ENCODE measurements around the gene ZNF385B.

ZNF385B gene

DNA sequence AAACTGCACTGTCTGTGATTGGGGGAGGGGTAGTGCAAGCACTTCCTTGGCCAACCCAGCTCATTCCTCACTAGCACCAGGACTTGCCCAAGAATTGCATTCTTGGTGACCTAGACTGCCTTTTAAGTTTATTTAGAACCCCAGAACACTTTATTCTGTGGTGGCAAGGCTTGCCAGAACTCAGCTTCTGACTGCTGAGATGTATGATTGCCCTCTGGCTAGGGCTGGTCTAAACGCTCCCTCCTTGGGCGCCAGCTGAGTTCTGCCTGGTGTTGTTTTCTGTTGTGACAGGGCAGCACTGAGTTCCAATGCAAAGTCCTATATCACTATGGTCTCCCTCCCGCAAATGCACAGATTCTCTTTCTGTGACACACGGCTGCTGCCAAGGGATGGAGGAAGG lies 247.7 kb downstream of the ZNF385B start:
- ATAC-seq (replicated peaks; ENCODE audit: extremely low read depth, poor library complexity, severe bottlenecking) (no peak), DNase-seq (ENCODE audit: low spot score in 2 of 2) (no peak)
- Mint-ChIP-seq H3K9me3 (peaks cover 22% of the 10 kb centered on the region), H3K4me3 (no peak overlapping the region), H3K36me3 (ENCODE audit: insufficient read depth) (no peaks in the 10 kb centered on the region), H3K27me3 (no peaks in the 10 kb centered on the region), H3K4me1 (no peaks in the 10 kb centered on the region), H3K27ac (ENCODE audit: low read depth) (no peak overlapping the region)

DNA sequence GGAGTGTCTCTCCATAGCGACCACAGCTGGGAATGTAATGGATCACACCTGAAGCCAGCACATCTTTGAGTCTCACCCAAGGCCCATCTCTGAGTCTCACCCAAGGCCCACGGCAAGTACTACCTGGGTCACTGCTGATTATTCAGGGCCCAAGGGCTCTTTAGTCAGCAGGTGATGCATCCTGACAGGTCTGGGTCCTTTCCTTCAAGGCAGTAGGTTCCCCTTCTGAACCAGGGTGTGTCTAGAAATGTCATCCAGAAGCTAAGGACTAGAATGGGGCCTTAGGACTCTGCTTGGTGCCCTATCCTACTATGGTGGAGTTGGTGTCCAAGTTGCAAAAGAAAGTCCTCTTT lies 248.1 kb downstream of the ZNF385B start:
- DNase-seq (ENCODE audit: low spot score in 2 of 2) (no peak), ATAC-seq (replicated peaks; ENCODE audit: extremely low read depth, poor library complexity, severe bottlenecking) (no peak)
- Mint-ChIP-seq H3K4me3 (no peak overlapping the region), H3K9me3 (peaks cover 22% of the 10 kb centered on the region), H3K36me3 (ENCODE audit: insufficient read depth) (no peaks in the 10 kb centered on the region), H3K4me1 (no peaks in the 10 kb centered on the region), H3K27me3 (no peaks in the 10 kb centered on the region), H3K27ac (ENCODE audit: low read depth) (no peak overlapping the region)

DNA sequence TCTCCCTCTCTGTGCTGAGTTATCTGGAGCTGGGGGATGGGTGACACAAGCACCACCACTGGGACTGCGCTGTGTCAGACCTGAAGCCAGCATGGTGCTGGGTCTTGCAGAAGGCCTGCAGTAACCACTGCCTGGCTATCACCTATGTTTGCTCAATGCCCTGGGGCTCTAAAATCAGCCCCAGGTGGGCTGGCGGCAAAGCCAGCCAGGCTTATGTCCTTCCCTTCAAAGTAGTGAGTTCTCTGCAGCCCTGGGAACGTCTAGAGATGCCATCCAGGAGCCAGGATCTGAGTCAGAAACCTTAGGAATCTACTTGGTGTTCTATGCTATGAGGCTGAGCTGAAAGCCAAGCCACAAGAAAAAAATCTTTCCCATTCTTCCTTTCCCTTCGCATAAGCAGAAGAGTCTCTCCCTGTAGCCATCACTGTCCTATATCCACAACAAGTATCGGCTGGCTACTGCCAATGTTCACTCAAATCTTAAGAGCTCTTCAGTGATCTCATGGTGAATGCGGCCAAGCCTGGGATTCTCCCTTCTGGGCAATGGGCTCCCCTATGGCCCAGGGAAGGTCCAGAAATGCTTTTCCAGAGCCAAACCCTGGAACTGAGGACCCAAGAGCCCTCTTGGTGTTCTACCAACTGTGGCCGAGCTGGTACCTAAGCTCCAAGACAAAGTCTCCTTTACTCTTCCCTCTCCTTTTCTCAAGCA lies 248.7 kb downstream of the ZNF385B start:
- DNase-seq (ENCODE audit: low spot score in 2 of 2) (no peak), ATAC-seq (replicated peaks; ENCODE audit: extremely low read depth, poor library complexity, severe bottlenecking) (no peak)
- H3K4me1 Mint-ChIP-seq: no peaks in the 10 kb centered on the region
- no peaks in the 10 kb centered on the region for H3K27me3 Mint-ChIP-seq
- H3K4me3 Mint-ChIP-seq: no peak overlapping the region
- no peak overlapping the region for H3K27ac Mint-ChIP-seq (ENCODE audit: low read depth)
- H3K9me3 Mint-ChIP-seq: peaks cover 22% of the 10 kb centered on the region
- H3K36me3 Mint-ChIP-seq (ENCODE audit: insufficient read depth): no peaks in the 10 kb centered on the region

DNA sequence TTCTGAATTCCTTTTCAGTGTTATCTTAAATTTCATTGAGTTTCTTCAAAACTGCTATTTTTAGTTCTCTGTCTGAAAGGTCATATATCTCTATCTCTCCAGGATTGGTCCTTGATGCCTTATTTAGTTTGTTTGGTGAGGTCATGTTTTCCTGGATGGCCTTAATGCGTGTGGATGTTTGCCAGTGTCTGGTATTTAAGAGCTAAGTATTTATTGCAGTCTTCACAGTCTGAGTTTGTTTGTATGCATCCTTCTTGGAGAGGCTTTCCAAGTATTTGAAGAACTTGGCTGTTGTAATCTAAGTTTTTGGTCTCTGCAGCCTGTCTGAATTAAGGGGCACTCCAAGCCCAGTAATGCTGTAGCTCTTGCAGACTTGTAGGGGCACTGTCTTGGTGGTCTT lies 249.3 kb downstream of the ZNF385B start:
- DNase-seq (ENCODE audit: low spot score in 2 of 2) (no peak), ATAC-seq (replicated peaks; ENCODE audit: extremely low read depth, poor library complexity, severe bottlenecking) (no peak)
- Mint-ChIP-seq H3K9me3 (peaks cover 22% of the 10 kb centered on the region), H3K36me3 (ENCODE audit: insufficient read depth) (no peaks in the 10 kb centered on the region), H3K4me3 (no peak overlapping the region), H3K27ac (ENCODE audit: low read depth) (no peak overlapping the region), H3K27me3 (no peaks in the 10 kb centered on the region), H3K4me1 (no peaks in the 10 kb centered on the region)

DNA sequence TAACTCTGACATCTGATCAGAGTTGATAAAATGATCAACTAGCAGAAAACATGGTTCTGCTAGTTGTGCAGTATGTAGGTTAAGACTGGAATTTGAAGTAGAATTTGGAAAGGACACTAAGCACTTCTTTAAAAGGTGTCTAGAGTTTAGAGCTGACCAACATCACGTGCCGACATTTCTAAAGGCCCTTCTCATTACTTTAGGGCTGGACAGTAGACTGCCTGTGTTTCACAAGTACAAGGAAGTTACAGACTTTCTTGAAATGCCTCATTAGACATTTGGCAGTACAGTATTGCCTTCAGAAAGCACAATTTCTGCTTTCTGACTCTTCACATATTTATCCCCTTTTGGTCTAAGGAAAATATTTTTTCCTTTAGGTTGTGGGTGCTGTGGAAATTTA lies 255.3 kb downstream of the ZNF385B start:
- Mint-ChIP-seq H3K9me3 (peaks cover 13% of the 10 kb centered on the region), H3K4me1 (no peaks in the 10 kb centered on the region), H3K36me3 (ENCODE audit: insufficient read depth) (no peaks in the 10 kb centered on the region), H3K4me3 (no peak overlapping the region), H3K27ac (ENCODE audit: low read depth) (no peak overlapping the region), H3K27me3 (no peaks in the 10 kb centered on the region)
- DNase-seq (ENCODE audit: low spot score in 2 of 2) (no peak), ATAC-seq (replicated peaks; ENCODE audit: extremely low read depth, poor library complexity, severe bottlenecking) (no peak)

GRCh38 chr2:179605341-179605740 lies 256.1 kb downstream of the ZNF385B start:
- DNase-seq (ENCODE audit: low spot score in 2 of 2): no peak
- Mint-ChIP-seq H3K4me1 (no peaks in the 10 kb centered on the region), H3K36me3 (ENCODE audit: insufficient read depth) (no peaks in the 10 kb centered on the region), H3K27ac (ENCODE audit: low read depth) (no peak overlapping the region), H3K27me3 (no peaks in the 10 kb centered on the region), H3K4me3 (no peak overlapping the region), H3K9me3 (peaks cover 5% of the 10 kb centered on the region)
- ATAC-seq (replicated peaks; ENCODE audit: extremely low read depth, poor library complexity, severe bottlenecking): no peak

- no peak for ATAC-seq (replicated peaks; ENCODE audit: extremely low read depth, poor library complexity, severe bottlenecking)
- Mint-ChIP-seq H3K36me3 (ENCODE audit: insufficient read depth) (no peaks in the 10 kb centered on the region), H3K4me3 (no peak overlapping the region), H3K27ac (ENCODE audit: low read depth) (no peak overlapping the region), H3K27me3 (no peaks in the 10 kb centered on the region), H3K4me1 (no peaks in the 10 kb centered on the region), H3K9me3 (peaks cover 5% of the 10 kb centered on the region)
- DNase-seq (ENCODE audit: low spot score in 2 of 2): no peak
These were observed 256.8 kb downstream of the ZNF385B start for GRCh38 chr2:179604598-179604997.

DNA sequence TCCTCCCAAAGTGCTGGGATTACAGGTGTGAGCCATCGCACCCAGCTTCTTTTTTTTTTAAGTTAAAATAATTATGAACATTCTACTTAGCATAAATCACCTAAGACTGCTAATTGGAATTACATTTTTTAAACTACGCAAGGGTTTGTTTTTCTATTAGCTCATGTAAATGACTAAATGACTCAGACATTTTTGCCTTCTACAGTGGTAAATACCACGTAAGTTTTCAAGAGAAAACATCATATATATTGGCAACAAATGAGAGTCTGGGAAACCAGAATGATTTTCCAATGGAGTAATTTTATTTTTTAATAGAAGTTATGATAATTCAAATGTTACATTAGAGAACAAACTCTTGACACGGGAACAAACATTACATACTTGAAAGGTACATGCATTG lies 259.0 kb downstream of the ZNF385B start:
- Mint-ChIP-seq H3K27me3 (no peaks in the 10 kb centered on the region), H3K27ac (ENCODE audit: low read depth) (no peak overlapping the region), H3K9me3 (no peaks in the 10 kb centered on the region), H3K4me1 (no peaks in the 10 kb centered on the region), H3K4me3 (no peak overlapping the region), H3K36me3 (ENCODE audit: insufficient read depth) (no peaks in the 10 kb centered on the region)
- DNase-seq (ENCODE audit: low spot score in 2 of 2) (no peak), ATAC-seq (replicated peaks; ENCODE audit: extremely low read depth, poor library complexity, severe bottlenecking) (no peak)

DNA sequence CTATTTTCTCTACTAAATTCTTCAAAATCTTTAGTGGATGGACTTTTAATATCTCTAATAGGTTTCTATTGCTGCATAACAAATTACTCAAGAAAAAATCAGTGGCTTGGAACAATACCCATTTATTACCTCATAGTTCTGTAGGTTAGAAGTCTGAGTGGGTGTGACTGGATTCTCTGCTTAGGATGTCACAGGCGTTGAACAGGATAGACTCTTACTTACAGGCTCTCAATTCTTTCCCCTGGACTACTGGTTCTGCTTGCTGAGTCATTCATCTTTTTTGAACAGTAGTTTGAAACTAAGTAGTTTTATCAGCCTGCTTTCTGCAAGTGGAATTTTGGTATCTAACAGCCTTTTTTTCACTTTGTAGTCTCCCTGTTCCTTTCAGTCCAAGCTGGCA lies 265.4 kb downstream of the ZNF385B start:
- no peak for ATAC-seq (replicated peaks; ENCODE audit: extremely low read depth, poor library complexity, severe bottlenecking)
- Mint-ChIP-seq H3K27me3 (no peaks in the 10 kb centered on the region), H3K36me3 (ENCODE audit: insufficient read depth) (no peaks in the 10 kb centered on the region), H3K27ac (ENCODE audit: low read depth) (no peak overlapping the region), H3K9me3 (peaks cover 5% of the 10 kb centered on the region), H3K4me3 (no peak overlapping the region), H3K4me1 (no peaks in the 10 kb centered on the region)
- DNase-seq (ENCODE audit: low spot score in 2 of 2): no peak

- Mint-ChIP-seq H3K4me3 (no peak overlapping the region), H3K36me3 (ENCODE audit: insufficient read depth) (no peaks in the 10 kb centered on the region), H3K27me3 (no peaks in the 10 kb centered on the region), H3K9me3 (peaks cover 5% of the 10 kb centered on the region), H3K4me1 (no peaks in the 10 kb centered on the region), H3K27ac (ENCODE audit: low read depth) (no peak overlapping the region)
- ATAC-seq (replicated peaks; ENCODE audit: extremely low read depth, poor library complexity, severe bottlenecking) (no peak), DNase-seq (ENCODE audit: low spot score in 2 of 2) (no peak)
These were observed 266.1 kb downstream of the ZNF385B start for GRCh38 chr2:179595284-179595683.

DNA sequence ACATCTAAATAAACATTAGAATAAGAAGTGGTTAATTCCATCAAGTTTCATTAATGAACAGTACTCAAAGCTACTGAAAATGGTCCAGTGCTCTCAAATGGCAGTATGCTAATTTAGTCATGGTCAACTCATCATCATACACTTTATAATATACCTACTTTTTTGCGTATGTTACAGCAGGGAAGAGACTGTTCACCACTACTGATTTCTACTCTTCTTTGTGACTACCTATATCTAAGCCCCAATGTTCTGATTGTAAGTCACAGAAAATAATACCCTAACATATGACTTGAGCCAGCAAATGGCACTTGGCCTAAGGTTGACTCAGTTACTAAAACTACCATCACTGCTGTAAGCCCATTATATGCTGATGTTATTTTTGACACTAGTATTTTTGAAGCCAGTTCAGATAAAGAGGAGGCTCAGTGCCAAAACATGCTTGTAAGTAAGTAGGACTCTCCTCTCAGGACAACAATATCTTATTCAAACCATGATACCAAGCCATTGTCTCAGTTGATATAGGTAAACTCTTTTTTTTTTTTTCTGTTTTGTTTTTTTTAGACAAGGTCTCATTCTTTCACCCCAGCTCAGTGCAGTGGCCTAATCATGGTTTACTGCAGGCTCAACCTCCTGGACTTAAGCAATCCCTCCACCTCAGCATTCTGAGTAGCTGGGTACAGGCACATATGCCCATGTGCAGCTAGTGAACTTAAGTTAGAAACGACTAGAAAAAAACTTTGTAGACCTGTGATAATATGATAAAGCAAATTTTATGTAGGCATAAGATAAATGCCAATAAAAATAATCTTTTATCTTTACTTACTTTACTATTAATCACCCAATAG lies 266.9 kb downstream of the ZNF385B start:
- Mint-ChIP-seq H3K27me3 (no peaks in the 10 kb centered on the region), H3K4me1 (no peaks in the 10 kb centered on the region), H3K36me3 (ENCODE audit: insufficient read depth) (no peaks in the 10 kb centered on the region), H3K9me3 (peaks cover 5% of the 10 kb centered on the region), H3K27ac (ENCODE audit: low read depth) (no peak overlapping the region), H3K4me3 (no peak overlapping the region)
- DNase-seq (ENCODE audit: low spot score in 2 of 2) (no peak), ATAC-seq (replicated peaks; ENCODE audit: extremely low read depth, poor library complexity, severe bottlenecking) (no peak)

DNA sequence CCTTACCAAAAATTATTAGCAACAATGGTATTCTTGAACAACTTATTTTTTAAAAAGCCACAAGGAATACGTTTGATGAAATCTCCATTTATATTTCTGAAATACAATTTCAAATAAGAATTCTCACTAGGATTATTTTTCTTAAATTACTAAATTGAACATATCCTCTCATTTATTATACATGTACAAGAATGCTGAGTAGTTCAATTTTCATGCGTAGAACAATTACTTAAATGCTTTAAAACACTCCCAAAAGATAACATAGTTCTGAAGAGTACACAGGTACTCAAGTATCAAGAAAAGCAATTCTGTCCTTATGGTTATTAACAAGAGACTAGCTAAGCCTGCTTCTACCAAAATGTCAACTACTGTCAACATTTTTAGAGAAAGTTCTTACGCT lies 268.1 kb downstream of the ZNF385B start:
- Mint-ChIP-seq H3K27ac (ENCODE audit: low read depth) (no peak overlapping the region), H3K36me3 (ENCODE audit: insufficient read depth) (no peaks in the 10 kb centered on the region), H3K4me1 (no peaks in the 10 kb centered on the region), H3K4me3 (no peak overlapping the region), H3K9me3 (peaks cover 5% of the 10 kb centered on the region), H3K27me3 (no peaks in the 10 kb centered on the region)
- ATAC-seq (replicated peaks; ENCODE audit: extremely low read depth, poor library complexity, severe bottlenecking): no peak
- no peak for DNase-seq (ENCODE audit: low spot score in 2 of 2)

GRCh38 chr2:179592167-179592936 lies 269.1 kb downstream of the ZNF385B start:
- no peaks in the 10 kb centered on the region for H3K27me3 Mint-ChIP-seq
- no peak for DNase-seq (ENCODE audit: low spot score in 2 of 2)
- no peak for ATAC-seq (replicated peaks; ENCODE audit: extremely low read depth, poor library complexity, severe bottlenecking)
- no peaks in the 10 kb centered on the region for H3K36me3 Mint-ChIP-seq (ENCODE audit: insufficient read depth)
- H3K27ac Mint-ChIP-seq (ENCODE audit: low read depth): no peak overlapping the region
- no peak overlapping the region for H3K4me3 Mint-ChIP-seq
- H3K9me3 Mint-ChIP-seq: peaks cover 5% of the 10 kb centered on the region
- no peaks in the 10 kb centered on the region for H3K4me1 Mint-ChIP-seq

Measured in central memory CD8-positive, alpha-beta T cell (primary cell).